Hematopoietic multipotent progenitor cell treated with erythropoietin and hydrocortisone succinate and interleukin-3 and kit ligand, for 17 days (in vitro differentiated cells): ENCODE measurements around the gene CFAP126.
"Not testable (repeated sequence)": the region's sequence is repeated elsewhere in the genome, so short reads cannot be mapped to it uniquely, and the experiment has no call there.

Experiments
- DNase-seq: peaks from one replicate; pipeline ENCODE4 v3.0.0-alpha.2; 2015; ENCODE audit warnings: low spot score

The CFAP126 gene

GRCh38 chr1:161367684-161368400 is at the start of gene CFAP126:
TSS of gene CFAP126 (minus strand) at chr1:161367876. CDS start at chr1:161367868, 8 bp downstream.
- no peak for DNase-seq

- not testable (repeated sequence) for DNase-seq
Measured at GRCh38 chr1:161413050-161413449, 45.4 kb upstream of the CFAP126 start.

- DNase-seq, result not testable (repeated sequence)
Measured at GRCh38 chr1:161410636-161410970, 42.9 kb upstream of the CFAP126 start.

- DNase-seq, result not testable (repeated sequence)
Measured at GRCh38 chr1:161409848-161410635, 42.4 kb upstream of the CFAP126 start.

GRCh38 chr1:161408429-161409052 is 40.9 kb upstream of the CFAP126 start:
- DNase-seq, result no peak

GRCh38 chr1:161407451-161407985 is 39.8 kb upstream of the CFAP126 start:
- no peak for DNase-seq

GRCh38 chr1:161406551-161406950 is 38.9 kb upstream of the CFAP126 start:
- DNase-seq, result not testable (repeated sequence)

GRCh38 chr1:161404051-161404597 is 36.4 kb upstream of the CFAP126 start:
- DNase-seq, result no peak

GRCh38 chr1:161402446-161402845 is 34.8 kb upstream of the CFAP126 start:
- no peak for DNase-seq

- peak; percentile 96 for DNase-seq
Measured at GRCh38 chr1:161399257-161399998, 31.8 kb upstream of the CFAP126 start.

GRCh38 chr1:161398900-161399256 is 31.2 kb upstream of the CFAP126 start:
- no peak for DNase-seq

GRCh38 chr1:161397038-161397437 is 29.4 kb upstream of the CFAP126 start:
- not testable (repeated sequence) for DNase-seq

- DNase-seq, result no peak
Measured at GRCh38 chr1:161393151-161393550, 25.5 kb upstream of the CFAP126 start.

GRCh38 chr1:161391611-161392010 is 23.9 kb upstream of the CFAP126 start:
- no peak for DNase-seq

GRCh38 chr1:161391136-161391535 is 23.5 kb upstream of the CFAP126 start:
- DNase-seq, result not testable (repeated sequence)

GRCh38 chr1:161390559-161390858 is 22.8 kb upstream of the CFAP126 start:
- DNase-seq, result no peak

GRCh38 chr1:161389691-161390558 is 22.2 kb upstream of the CFAP126 start:
- DNase-seq, result peak; percentile 95

- DNase-seq, result not testable (repeated sequence)
Measured at GRCh38 chr1:161389158-161389557, 21.5 kb upstream of the CFAP126 start.

GRCh38 chr1:161388639-161389038 is 21.0 kb upstream of the CFAP126 start:
- no peak for DNase-seq

GRCh38 chr1:161382214-161383019 is 14.7 kb upstream of the CFAP126 start:
- DNase-seq, result peak; percentile 75
